Naive thymus-derived CD4-positive, alpha-beta T cell (primary cell): ENCODE results near the gene AGO1. TPM values are rescaled to one million over a fixed set of nuclear protein-coding genes. Genes with fewer than 3 reads are reported as not detected.
A peak's percentile ranks its signal among the peaks of the same experiment; 100 is the strongest.

Experiments used
- ATAC-seq: fragments of 150-1000 bp; cut with Tn5 transposase; 2 replicates; pipeline ENCODE4 v1.10.0; 2021; ENCODE audit warnings: mild to moderate bottlenecking, moderate library complexity
- CTCF ChIA-PET: fragments of 350-600 bp; sonication (Branson Sonifier 250); formaldehyde crosslinking; loops from one replicate; lab custom pipeline; 2021; ENCODE audit warnings: antibody characterized with exemption; lab: Charles Lee
- POLR2A ChIA-PET: fragments of 350-600 bp; sonication (Branson Sonifier 250); formaldehyde crosslinking; loops from one replicate; lab custom pipeline; 2021; ENCODE audit warnings: antibody characterized with exemption, inconsistent platforms; lab: Charles Lee
- DNase-seq, 9 donors: peaks; one replicate each; pipeline versions ENCODE4 v3.0.0 to v3.0.0-alpha.2; 2020 to 2022; ENCODE audit warnings: mixed read lengths in 1 of 9
- H3K27ac ChIP-seq: one replicate; pipeline ENCODE4 v1.7.0; 2013; ENCODE audit warnings: mild to moderate bottlenecking, low read depth, low read length, moderate library complexity
- H3K27me3 ChIP-seq, 2 donors: one replicate each; pipeline ENCODE4 v1.7.0; 2013; ENCODE audit warnings: low read length in 2 of 2, mild to moderate bottlenecking in 2 of 2, moderate library complexity in 2 of 2; ENCODE audit not compliant: control insufficient read depth in 2 of 2, insufficient read depth in 2 of 2
- H3K36me3 ChIP-seq, 3 experiments: 1 replicate in 2 of 3; 2 replicates in 1 of 3; pipeline ENCODE4 v1.7.0; 2013; ENCODE audit warnings: low read length in 3 of 3, mild to moderate bottlenecking in 3 of 3, moderate library complexity in 1 of 3; ENCODE audit not compliant: insufficient read depth in 3 of 3, control insufficient read depth in 2 of 3
- H3K4me1 ChIP-seq, 2 donors: one replicate each; pipeline ENCODE4 v1.7.0; 2013; ENCODE audit warnings: low read length in 2 of 2, mild to moderate bottlenecking in 2 of 2, moderate library complexity in 1 of 2; ENCODE audit not compliant: control insufficient read depth in 2 of 2, insufficient read depth in 2 of 2
- H3K4me3 ChIP-seq: 2 replicates; pipeline ENCODE4 v1.7.0; 2013; ENCODE audit warnings: mild to moderate bottlenecking, low read length
- H3K9me3 ChIP-seq, 3 experiments: 1 replicate in 2 of 3; 2 replicates in 1 of 3; pipeline ENCODE4 v1.7.0; 2013; ENCODE audit warnings: low read length in 3 of 3; ENCODE audit not compliant: control insufficient read depth in 2 of 3
- H3K27ac Mint-ChIP-seq, 9 donors: one replicate each; pipeline ENCODE4 v1.8.0; 2020 to 2022; ENCODE audit warnings: mixed read lengths in 9 of 9, mild to moderate bottlenecking in 8 of 9, moderate library complexity in 5 of 9, inconsistent platforms in 2 of 9
- H3K27me3 Mint-ChIP-seq, 5 donors: one replicate each; pipeline ENCODE4 v1.8.0; 2021 to 2022; ENCODE audit warnings: mixed read lengths in 5 of 5, mild to moderate bottlenecking in 1 of 5
- H3K36me3 Mint-ChIP-seq, 5 donors: one replicate each; pipeline ENCODE4 v1.8.0; 2020 to 2022; ENCODE audit warnings: mixed read lengths in 5 of 5, mild to moderate bottlenecking in 3 of 5, inconsistent platforms in 1 of 5
- H3K4me1 Mint-ChIP-seq, 7 donors: one replicate each; pipeline ENCODE4 v1.8.0; 2020 to 2022; ENCODE audit warnings: mixed read lengths in 7 of 7, mild to moderate bottlenecking in 3 of 7, inconsistent platforms in 1 of 7
- H3K4me3 Mint-ChIP-seq, 10 donors: one replicate each; pipeline ENCODE4 v1.8.0; 2020 to 2022; ENCODE audit warnings: mild to moderate bottlenecking in 10 of 10, mixed read lengths in 10 of 10, moderate library complexity in 6 of 10, inconsistent platforms in 2 of 10
- H3K9me3 Mint-ChIP-seq, 11 donors: one replicate each; pipeline ENCODE4 v1.8.0; 2020 to 2022; ENCODE audit warnings: mixed read lengths in 11 of 11, mild to moderate bottlenecking in 4 of 11, inconsistent platforms in 1 of 11, moderate library complexity in 1 of 11
- intact Hi-C, 2 donors: fragments of 100-400 bp; cut with micrococcal nuclease; formaldehyde crosslinking; loops; one replicate each; pipeline ENCODE4 v1.15.1; 2023
- polyA plus RNA-seq, 2 donors: library from polyadenylated mRNA; unstranded; fragments of 300-500 nt; fragmentation: Illumina TruSeq; gene quantifications; one replicate each; pipeline ENCODE4 v1.2.3, GENCODE V29; 2021
- total RNA-seq, 6 experiments: library from RNA in 5 of 6; stranded (reverse) in 5 of 6; gene quantifications; 1 replicate in 5 of 6; 2 replicates in 1 of 6; pipeline ENCODE4 v1.2.3 and lab custom pipeline; 2021 to 2026

AGO1 gene
- total and polyA plus RNA-seq, 7 experiments from 2014 or later: 8.9 to 28.0 (median 26.8) TPM

- CTCF ChIA-PET: no interaction called here
- Histone ChIP-seq H3K4me1 (no peaks in the 10 kb centered on the region), H3K27me3 (no peaks in the 10 kb centered on the region), H3K4me3 (no peak overlapping the region), H3K9me3 (no peaks in the 10 kb centered on the region), H3K36me3 (peaks cover 19 to 80% (median 23%) of the 10 kb centered on the region in 3 experiments), H3K27ac (no peak overlapping the region)
- Mint-ChIP-seq H3K9me3 (no peaks in the 10 kb centered on the region), H3K27me3 (no peaks in the 10 kb centered on the region), H3K27ac (peak overlapping the region in 1 of 9 donors; percentile 3), H3K4me3 (no peak overlapping the region), H3K36me3 (peaks cover 29 to 69% (median 33%) of the 10 kb centered on the region in 5 donors), H3K4me1 (no peaks in the 10 kb centered on the region)
- POLR2A ChIA-PET: no interaction called here
- DNase-seq (no peak), ATAC-seq (no peak)
- intact Hi-C loops: no loop called here
These were observed 31.7 kb downstream of the AGO1 start for GRCh38 chr1:35914717-35915116.

GRCh38 chr1:35915693-35916092, 32.7 kb downstream of the AGO1 start:
- Mint-ChIP-seq H3K4me3 (no peak overlapping the region), H3K4me1 (no peaks in the 10 kb centered on the region), H3K27ac (peak overlapping the region in 1 of 9 donors; percentile 28), H3K9me3 (no peaks in the 10 kb centered on the region), H3K27me3 (no peaks in the 10 kb centered on the region), H3K36me3 (peaks cover 27 to 77% (median 33%) of the 10 kb centered on the region in 5 donors)
- ChIA-PET POLR2A (interaction anchor here (0.6 kb wide), 1 partner anchor 310 kb away, joined by 3 read pairs; no protein-coding TSS in a partner anchor), CTCF (interaction anchor here (1.4 kb wide), 1 partner anchor 33 kb away, joined by 3 read pairs; the partner anchor contains the start of gene AGO1)
- no peak overlapping the region for H3K27ac ChIP-seq
- DNase-seq (no peak), ATAC-seq (no peak)
- H3K4me3 ChIP-seq: no peak overlapping the region
- peaks cover 19 to 84% (median 23%) of the 10 kb centered on the region in 3 experiments for H3K36me3 ChIP-seq
- no peaks in the 10 kb centered on the region for H3K27me3 ChIP-seq
- H3K9me3 ChIP-seq: no peaks in the 10 kb centered on the region
- intact Hi-C loops: no loop called here
- no peaks in the 10 kb centered on the region for H3K4me1 ChIP-seq

GRCh38 chr1:35923791-35924221, 40.8 kb downstream of the AGO1 start:
- Mint-ChIP-seq H3K27me3 (no peaks in the 10 kb centered on the region), H3K4me3 (no peak overlapping the region), H3K4me1 (peaks cover 0 to 2% (median 0%) of the 10 kb centered on the region in 7 donors), H3K27ac (no peak overlapping the region), H3K9me3 (no peaks in the 10 kb centered on the region), H3K36me3 (peaks cover 0 to 23% (median 6%) of the 10 kb centered on the region in 5 donors)
- CTCF ChIA-PET: interaction anchor here (0.6 kb wide), 1 partner anchor 202 kb away, joined by 3 read pairs; no protein-coding TSS in a partner anchor
- Histone ChIP-seq H3K4me1 (no peaks in the 10 kb centered on the region), H3K36me3 (peaks cover 0 to 20% (median 0%) of the 10 kb centered on the region in 3 experiments), H3K27me3 (no peaks in the 10 kb centered on the region), H3K4me3 (no peak overlapping the region), H3K9me3 (no peaks in the 10 kb centered on the region), H3K27ac (no peak overlapping the region)
- intact Hi-C loops: no loop called here
- POLR2A ChIA-PET: interaction anchor here (0.7 kb wide), 1 partner anchor 41 kb away, joined by 3 read pairs; the partner anchor contains the start of gene AGO1
- ATAC-seq (no peak), DNase-seq (no peak)

GRCh38 chr1:35924838-35925237, 41.8 kb downstream of the AGO1 start:
- Mint-ChIP-seq H3K4me1 (peaks cover 0 to 9% (median 7%) of the 10 kb centered on the region in 7 donors), H3K9me3 (peaks cover 0 to 1% (median 0%) of the 10 kb centered on the region in 11 donors), H3K4me3 (no peak overlapping the region), H3K36me3 (peaks cover 0 to 14% (median 3%) of the 10 kb centered on the region in 5 donors), H3K27me3 (no peaks in the 10 kb centered on the region), H3K27ac (peak overlapping the region in 2 of 9 donors; percentile 8 to 48)
- ChIA-PET POLR2A (no interaction called here), CTCF (no interaction called here)
- no peaks in the 10 kb centered on the region for H3K4me1 ChIP-seq
- intact Hi-C loops: no loop called here
- no peak for DNase-seq
- H3K4me3 ChIP-seq: no peak overlapping the region
- no peaks in the 10 kb centered on the region for H3K27me3 ChIP-seq
- ATAC-seq: no peak
- H3K9me3 ChIP-seq: no peaks in the 10 kb centered on the region
- peaks cover 0 to 10% (median 0%) of the 10 kb centered on the region in 3 experiments for H3K36me3 ChIP-seq
- H3K27ac ChIP-seq: no peak overlapping the region

GRCh38 chr1:35925741-35926140, 42.7 kb downstream of the AGO1 start:
- H3K4me1 ChIP-seq: peaks cover 0 to 5% of the 10 kb centered on the region in 2 donors
- no peak overlapping the region for H3K4me3 Mint-ChIP-seq
- ATAC-seq: no peak
- DNase-seq: no peak
- ChIA-PET POLR2A (no interaction called here), CTCF (no interaction called here)
- H3K4me1 Mint-ChIP-seq: peaks cover 0 to 16% (median 13%) of the 10 kb centered on the region in 7 donors
- peaks cover 0 to 3% (median 0%) of the 10 kb centered on the region in 3 experiments for H3K36me3 ChIP-seq
- no peak overlapping the region for H3K4me3 ChIP-seq
- no peaks in the 10 kb centered on the region for H3K9me3 ChIP-seq
- H3K27ac ChIP-seq: no peak overlapping the region
- H3K27me3 Mint-ChIP-seq: no peaks in the 10 kb centered on the region
- intact Hi-C loops: no loop called here
- H3K27me3 ChIP-seq: no peaks in the 10 kb centered on the region
- peaks cover 0 to 1% (median 0%) of the 10 kb centered on the region in 11 donors for H3K9me3 Mint-ChIP-seq
- peaks cover 0 to 5% (median under 1%) of the 10 kb centered on the region in 5 donors for H3K36me3 Mint-ChIP-seq
- H3K27ac Mint-ChIP-seq: no peak overlapping the region

GRCh38 chr1:35927472-35927871, 44.5 kb downstream of the AGO1 start:
- H3K4me1 ChIP-seq: peaks cover 10 to 15% of the 10 kb centered on the region in 2 donors
- intact Hi-C loops: no loop called here
- DNase-seq (no peak), ATAC-seq (no peak)
- no peaks in the 10 kb centered on the region for H3K27me3 Mint-ChIP-seq
- no peak overlapping the region for H3K4me3 ChIP-seq
- H3K27me3 ChIP-seq: no peaks in the 10 kb centered on the region
- peak overlapping the region in 1 of 10 donors; percentile 29 for H3K4me3 Mint-ChIP-seq
- H3K36me3 Mint-ChIP-seq: peaks cover 0 to 2% (median 0%) of the 10 kb centered on the region in 5 donors
- POLR2A ChIA-PET: no interaction called here
- H3K9me3 Mint-ChIP-seq: peaks cover 0 to 1% (median 0%) of the 10 kb centered on the region in 11 donors
- H3K27ac ChIP-seq: no peak overlapping the region
- peaks cover 11 to 26% (median 23%) of the 10 kb centered on the region in 7 donors for H3K4me1 Mint-ChIP-seq
- CTCF ChIA-PET: no interaction called here
- H3K36me3 ChIP-seq: no peaks in the 10 kb centered on the region
- peak overlapping the region in 2 of 9 donors; percentile 5 to 55 for H3K27ac Mint-ChIP-seq
- no peaks in the 10 kb centered on the region for H3K9me3 ChIP-seq
